Endothelial cell of umbilical vein (primary cell): ENCODE measurements around the gene GRIK3. TPM values are rescaled to one million over a fixed set of nuclear protein-coding genes. Genes with fewer than 3 reads are reported as not detected.

Experiments
- BruUV-seq: library from RNA; stranded (reverse); fragments of 400-500 nt; replicated peaks from 2 replicates; lab custom pipeline; 2021; lab: Mats Ljungman, UMichigan
- CTCF ChIA-PET: fragments of 300-600, 350-600 bp; sonication (Branson Sonifier 250); formaldehyde crosslinking; loops from one replicate; lab custom pipeline; 2021; ENCODE audit warnings: antibody characterized with exemption, inconsistent platforms; lab: Charles Lee
- POLR2A ChIA-PET: fragments of 300-600, 350-600 bp; sonication (Branson Sonifier 250); formaldehyde crosslinking; loops from one replicate; lab custom pipeline; 2021; ENCODE audit warnings: antibody characterized with exemption, inconsistent platforms; lab: Charles Lee
- DNase-seq: peaks from one replicate; pipeline ENCODE4 v3.0.0-alpha.2; 2011; ENCODE audit warnings: low read depth, low spot score
- FAIRE-seq: peaks from 2 replicates; lab custom pipeline; 2011; peaks lifted over from hg19 to GRCh38; lab: Jason Lieb, UNC
- H2AFZ ChIP-seq: 2 replicates; pipeline ENCODE4 v1.6.0; 2012; ENCODE audit warnings: low read depth, low read length, control low read depth, inconsistent platforms
- H3K27ac ChIP-seq: 2 replicates; pipeline ENCODE4 v1.5.1; 2011; ENCODE audit warnings: low read depth, mild to moderate bottlenecking, control low read depth, low read length, moderate library complexity; ENCODE audit not compliant: insufficient read depth
- H3K27me3 ChIP-seq, 2 experiments: 2 replicates each; pipeline versions ENCODE4 v1.6.0 to v1.6.1; 2011; ENCODE audit warnings: low read length in 2 of 2, mixed read lengths in 1 of 2; ENCODE audit not compliant: control insufficient read depth in 2 of 2, insufficient read depth in 2 of 2
- H3K36me3 ChIP-seq, 2 experiments: 2 replicates in 1 of 2; 3 replicates in 1 of 2; pipeline ENCODE4 v1.5.1; 2011; ENCODE audit warnings: low read length in 2 of 2, mild to moderate bottlenecking in 1 of 2, moderate library complexity in 1 of 2; ENCODE audit not compliant: control insufficient read depth in 2 of 2, insufficient read depth in 2 of 2; ENCODE audit errors: extremely low read depth in 1 of 2
- H3K4me1 ChIP-seq: 3 replicates; pipeline ENCODE4 v1.5.1; 2011; ENCODE audit warnings: mild to moderate bottlenecking, low read length; ENCODE audit not compliant: control insufficient read depth, insufficient read depth; ENCODE audit errors: extremely low read depth
- H3K4me2 ChIP-seq: 2 replicates; pipeline ENCODE4 v1.6.1; 2011; ENCODE audit warnings: low read length, control low read depth, mixed read lengths; ENCODE audit not compliant: insufficient read depth
- H3K4me3 ChIP-seq, 3 experiments: fragments of 200-600 bp in 1 of 3; sonication (generic), shearing (Covaris generic) in 1 of 3; replicated peaks in 1 of 3; 2 replicates each; pipeline ENCODE4 v1.5.1; 2011 to 2016; ENCODE audit warnings: control low read depth in 3 of 3, low read length in 3 of 3, mild to moderate bottlenecking in 2 of 3, inconsistent platforms in 1 of 3, low read depth in 1 of 3, moderate library complexity in 1 of 3; ENCODE audit not compliant: insufficient read depth in 1 of 3
- H3K79me2 ChIP-seq: 2 replicates; pipeline ENCODE4 v1.6.0; 2012; ENCODE audit warnings: low read length, inconsistent platforms; ENCODE audit not compliant: control insufficient read depth, insufficient read depth
- H3K9ac ChIP-seq: replicated peaks from 2 replicates; pipeline ENCODE3; 2011; ENCODE audit warnings: low read length, control low read depth; ENCODE audit not compliant: insufficient read depth; ENCODE audit errors: extremely low read depth
- H3K9me1 ChIP-seq: replicated peaks from 3 replicates; pipeline ENCODE4 v1.6.0; 2011; ENCODE audit warnings: mild to moderate bottlenecking, low read length; ENCODE audit not compliant: control insufficient read depth, insufficient read depth; ENCODE audit errors: extremely low read depth
- H3K9me3 ChIP-seq: replicated peaks from 2 replicates; pipeline ENCODE4 v1.5.1; 2012; ENCODE audit warnings: low read length, inconsistent platforms; ENCODE audit not compliant: control insufficient read depth, insufficient read depth
- H4K20me1 ChIP-seq: replicated peaks from 2 replicates; pipeline ENCODE3; 2011; ENCODE audit warnings: mild to moderate bottlenecking, low read length; ENCODE audit not compliant: control insufficient read depth, insufficient read depth; ENCODE audit errors: extremely low read depth
- EZH2 ChIP-seq: IDR thresholded peaks from 2 replicates; pipeline ENCODE4 v1.6.1; 2012; ENCODE audit warnings: borderline replicate concordance, low read depth, mild to moderate bottlenecking, moderate library complexity, low read length, inconsistent platforms; ENCODE audit not compliant: severe bottlenecking
- FOS ChIP-seq: IDR thresholded peaks from 2 replicates; pipeline ENCODE4 v1.6.1; 2011; ENCODE audit warnings: mild to moderate bottlenecking, low read length, moderate library complexity, borderline replicate concordance; ENCODE audit not compliant: insufficient read depth
- GATA2 ChIP-seq: IDR thresholded peaks from 2 replicates; pipeline ENCODE4 v1.7.0; 2011; ENCODE audit warnings: low read depth, mild to moderate bottlenecking, moderate library complexity, mixed read lengths, low read length; ENCODE audit not compliant: insufficient read length, insufficient read depth
- JUN ChIP-seq: IDR thresholded peaks from 2 replicates; pipeline ENCODE4 v1.6.1; 2011; ENCODE audit warnings: borderline replicate concordance, low read depth; ENCODE audit not compliant: insufficient read length, insufficient read depth
- MYC ChIP-seq: IDR thresholded peaks from one replicate; pipeline ENCODE4 v1.6.1; 2011; ENCODE audit warnings: mild to moderate bottlenecking, low read depth, low read length
- POLR2A ChIP-seq: IDR thresholded peaks from 2 replicates; pipeline ENCODE4 v1.6.1; 2012; ENCODE audit warnings: low read depth, mild to moderate bottlenecking, control low read depth, low read length
- POLR2AphosphoS5 ChIP-seq: IDR thresholded peaks from 2 replicates; pipeline ENCODE4 v1.6.1; 2012; ENCODE audit warnings: low read depth, mild to moderate bottlenecking, control low read depth, low read length, moderate library complexity; ENCODE audit not compliant: insufficient read depth
- dilution Hi-C: fragments of 300-500 bp; cut with MboI; formaldehyde crosslinking; loops from one replicate; pipeline ENCODE4 v1.15.0; 2019; ENCODE audit warnings: low sequenced_read_pairs; ENCODE audit not compliant: extremely low pct_ligation_motif_present
- intact Hi-C: fragments of 100-400 bp; cut with micrococcal nuclease; formaldehyde crosslinking; loops from one replicate; pipeline ENCODE4 v1.10.0; 2022
- polyA plus RNA-seq, 4 experiments: library from polyadenylated mRNA; depleted of rRNA in 3 of 4; stranded (reverse) in 3 of 4; unstranded in 1 of 4; fragments of >200 nt; gene quantifications; 2 replicates each; pipeline versions ENCODE4 v1.2.1 to v1.2.3, GENCODE V29; 2011 to 2012; ENCODE audit warnings: missing spikeins in 1 of 4
- total RNA-seq: library from RNA; stranded (reverse); gene quantifications from 2 replicates; pipeline ENCODE4 v1.2.3, GENCODE V29; 2021
- TF ChIP-seq, protein P1 (sequence below): IDR thresholded peaks from 2 replicates; pipeline ENCODE4 v1.6.1; 2011; ENCODE audit not compliant: insufficient read depth, insufficient read length
- TF ChIP-seq, protein P2 (sequence below), 2 donors: IDR thresholded peaks; 1 replicate in 1 of 2; 2 replicates in 1 of 2; pipeline ENCODE4 v1.5.1; 2011; ENCODE audit warnings: low read length in 2 of 2, mild to moderate bottlenecking in 2 of 2, moderate library complexity in 2 of 2, control low read depth in 1 of 2, inconsistent platforms in 1 of 2, low read depth in 1 of 2; ENCODE audit not compliant: insufficient read depth in 1 of 2; ENCODE audit errors: extremely low read depth in 1 of 2

GRIK3 gene
- total and polyA plus RNA-seq, 2 donors (not counting 3 experiments of a cell fraction or from before 2014, with no cell fraction given): not detected

DNA sequence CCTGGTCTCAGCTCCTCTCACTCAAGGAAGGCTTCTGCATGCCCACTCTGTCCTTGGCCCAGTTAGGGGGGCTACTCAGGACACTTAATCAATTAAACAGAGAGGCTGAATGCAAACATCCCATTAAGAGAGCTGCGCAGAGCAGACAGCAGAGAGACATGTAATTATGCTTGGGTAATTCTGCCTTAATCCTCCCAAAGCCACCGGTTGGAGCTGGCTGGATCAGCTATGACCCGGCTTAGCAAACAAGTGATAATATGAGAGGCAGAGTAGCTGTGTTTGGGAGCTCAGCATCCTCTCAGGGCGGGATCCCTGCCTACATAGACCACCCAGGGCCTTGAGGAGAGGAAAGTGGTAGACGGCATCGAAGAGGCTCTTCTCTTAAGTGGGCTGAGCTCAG, 183.2 kb downstream of the GRIK3 start:
- BruUV-seq: no TSS peak
- no peak overlapping the region for H2AFZ ChIP-seq
- CTCF ChIA-PET: no interaction called here
- H3K4me3 ChIP-seq: no peak overlapping the region
- no peak overlapping the region for H3K4me2 ChIP-seq
- no peak overlapping the region for H3K27ac ChIP-seq
- no peaks in the 10 kb centered on the region for H3K9me3 ChIP-seq
- intact Hi-C loops (no loop called here), dilution Hi-C loops (no loop called here)
- no peaks in the 10 kb centered on the region for H3K27me3 ChIP-seq
- no peaks in the 10 kb centered on the region for H4K20me1 ChIP-seq
- no peaks in the 10 kb centered on the region for H3K36me3 ChIP-seq
- POLR2A ChIA-PET: no interaction called here
- FAIRE-seq: no peak
- H3K9ac ChIP-seq: no peak overlapping the region
- no peak for DNase-seq
- no peaks in the 10 kb centered on the region for H3K79me2 ChIP-seq
- no peaks in the 10 kb centered on the region for H3K4me1 ChIP-seq
- no peaks in the 10 kb centered on the region for H3K9me1 ChIP-seq
- TF ChIP-seq GATA2 (no peak), POLR2A (no peak), JUN (no peak), MYC (no peak), POLR2AphosphoS5 (no peak), FOS (no peak), EZH2 (no peak)
- TF ChIP-seq, protein P1, sequence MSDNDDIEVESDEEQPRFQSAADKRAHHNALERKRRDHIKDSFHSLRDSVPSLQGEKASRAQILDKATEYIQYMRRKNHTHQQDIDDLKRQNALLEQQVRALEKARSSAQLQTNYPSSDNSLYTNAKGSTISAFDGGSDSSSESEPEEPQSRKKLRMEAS: no peak
- TF ChIP-seq, protein P2, sequence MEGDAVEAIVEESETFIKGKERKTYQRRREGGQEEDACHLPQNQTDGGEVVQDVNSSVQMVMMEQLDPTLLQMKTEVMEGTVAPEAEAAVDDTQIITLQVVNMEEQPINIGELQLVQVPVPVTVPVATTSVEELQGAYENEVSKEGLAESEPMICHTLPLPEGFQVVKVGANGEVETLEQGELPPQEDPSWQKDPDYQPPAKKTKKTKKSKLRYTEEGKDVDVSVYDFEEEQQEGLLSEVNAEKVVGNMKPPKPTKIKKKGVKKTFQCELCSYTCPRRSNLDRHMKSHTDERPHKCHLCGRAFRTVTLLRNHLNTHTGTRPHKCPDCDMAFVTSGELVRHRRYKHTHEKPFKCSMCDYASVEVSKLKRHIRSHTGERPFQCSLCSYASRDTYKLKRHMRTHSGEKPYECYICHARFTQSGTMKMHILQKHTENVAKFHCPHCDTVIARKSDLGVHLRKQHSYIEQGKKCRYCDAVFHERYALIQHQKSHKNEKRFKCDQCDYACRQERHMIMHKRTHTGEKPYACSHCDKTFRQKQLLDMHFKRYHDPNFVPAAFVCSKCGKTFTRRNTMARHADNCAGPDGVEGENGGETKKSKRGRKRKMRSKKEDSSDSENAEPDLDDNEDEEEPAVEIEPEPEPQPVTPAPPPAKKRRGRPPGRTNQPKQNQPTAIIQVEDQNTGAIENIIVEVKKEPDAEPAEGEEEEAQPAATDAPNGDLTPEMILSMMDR (IDR thresholded peaks at IDR 0.05; ENCODE audit: extremely low read depth in 1 of 2, insufficient read depth in 1 of 2, low read depth in 1 of 2, low read length in 2 of 2): no peak
